Measurements from ENCODE around the gene KLHDC7B.
A peak's percentile ranks its signal among the peaks of the same experiment; 100 is the strongest.

KLHDC7B gene

GRCh38 chr22:50548921-50549790 is 3.5 kb downstream of the KLHDC7B start:
- peak overlapping the region; percentile 40 for H3K4me3 ChIP-seq (replicated peaks; ENCODE audit: low read depth, low read length)
- DNase-seq (ENCODE audit: extremely low read depth, insufficient read length), result no peak
- no peaks in the 10 kb centered on the region for H3K36me3 ChIP-seq (ENCODE audit: control insufficient read depth, insufficient read depth, low read length)
- no peak for TF ChIP-seq CTCF (IDR thresholded peaks at IDR 0.05; ENCODE audit: insufficient read depth, low read length, poor library complexity, severe bottlenecking)
- H3K27me3 ChIP-seq (replicated peaks; ENCODE audit: control insufficient read depth, insufficient read depth, low read length), result no peaks in the 10 kb centered on the region

GRCh38 chr22:50550395-50550794 is 4.7 kb downstream of the KLHDC7B start:
- Histone ChIP-seq H3K27me3 (replicated peaks; ENCODE audit: control insufficient read depth, insufficient read depth, low read length) (no peaks in the 10 kb centered on the region), H3K4me3 (replicated peaks; ENCODE audit: low read depth, low read length) (no peak overlapping the region), H3K36me3 (ENCODE audit: control insufficient read depth, insufficient read depth, low read length) (no peaks in the 10 kb centered on the region)
- no peak for TF ChIP-seq CTCF (IDR thresholded peaks at IDR 0.05; ENCODE audit: insufficient read depth, low read length, poor library complexity, severe bottlenecking)
- no peak for DNase-seq (ENCODE audit: extremely low read depth, insufficient read length)

GRCh38 chr22:50551160-50551752 is 5.6 kb downstream of the KLHDC7B start:
- Histone ChIP-seq H3K4me3 (replicated peaks; ENCODE audit: low read depth, low read length) (no peak overlapping the region), H3K27me3 (replicated peaks; ENCODE audit: control insufficient read depth, insufficient read depth, low read length) (no peaks in the 10 kb centered on the region), H3K36me3 (ENCODE audit: control insufficient read depth, insufficient read depth, low read length) (no peaks in the 10 kb centered on the region)
- TF ChIP-seq CTCF (IDR thresholded peaks at IDR 0.05; ENCODE audit: insufficient read depth, low read length, poor library complexity, severe bottlenecking), result no peak
- no peak for DNase-seq (ENCODE audit: extremely low read depth, insufficient read length)

GRCh38 chr22:50553310-50553709 is 7.6 kb downstream of the KLHDC7B start:
- DNase-seq (ENCODE audit: extremely low read depth, insufficient read length), result no peak
- no peak for TF ChIP-seq CTCF (IDR thresholded peaks at IDR 0.05; ENCODE audit: insufficient read depth, low read length, poor library complexity, severe bottlenecking)
- no peaks in the 10 kb centered on the region for H3K27me3 ChIP-seq (replicated peaks; ENCODE audit: control insufficient read depth, insufficient read depth, low read length)
- H3K4me3 ChIP-seq (replicated peaks; ENCODE audit: low read depth, low read length), result no peak overlapping the region
- H3K36me3 ChIP-seq (ENCODE audit: control insufficient read depth, insufficient read depth, low read length), result no peaks in the 10 kb centered on the region

- no peaks in the 10 kb centered on the region for H3K36me3 ChIP-seq (ENCODE audit: control insufficient read depth, insufficient read depth, low read length)
- no peak for DNase-seq (ENCODE audit: extremely low read depth, insufficient read length)
- H3K4me3 ChIP-seq (replicated peaks; ENCODE audit: low read depth, low read length), result no peak overlapping the region
- H3K27me3 ChIP-seq (replicated peaks; ENCODE audit: control insufficient read depth, insufficient read depth, low read length), result no peaks in the 10 kb centered on the region
- no peak for TF ChIP-seq CTCF (IDR thresholded peaks at IDR 0.05; ENCODE audit: insufficient read depth, low read length, poor library complexity, severe bottlenecking)
Measured at GRCh38 chr22:50556703-50557102, 11.0 kb downstream of the KLHDC7B start.
